Measurements from ENCODE around the gene EEF1AKMT3. TPM values are rescaled to one million over a fixed set of nuclear protein-coding genes. Genes with fewer than 3 reads are reported as not detected.

EEF1AKMT3 gene
- total and polyA plus RNA-seq, 2 of the 4 experiments (the other 2 are of a cell fraction) = 3.2 to 8.1 TPM

- peaks cover 6% of the 10 kb centered on the region; the same call in 1 of the 2 replicates for H3K36me3 ChIP-seq (ENCODE audit: control insufficient read depth, insufficient read depth, low read length)
- no peak overlapping the region for H3K4ac ChIP-seq (ENCODE audit: low read depth, low read length)
- H2BK20ac ChIP-seq (ENCODE audit: low read depth, low read length) = no peak overlapping the region
- H3K27me3 ChIP-seq (ENCODE audit: control insufficient read depth, insufficient read depth, low read length) = peaks cover 54% of the 10 kb centered on the region
- no peak overlapping the region for H4K5ac ChIP-seq (ENCODE audit: low read depth, low read length)
- H2BK120ac ChIP-seq (ENCODE audit: low read depth, low read length) = no peak overlapping the region
- H2AK9ac ChIP-seq (replicated peaks; ENCODE audit: low read depth, low read length, poor library complexity) = no peak overlapping the region
- no peak overlapping the region for H4K8ac ChIP-seq (ENCODE audit: low read depth in 2 of 2, low read length in 2 of 2)
- CTCF ChIA-PET = no interaction called here
- WGBS, 2 experiments (ENCODE audit: extremely low coverage in 2 of 2, insufficient read length in 1 of 2) = 76% methylated on average over 4 of the region's 19 CpGs; no CpG with 5 or more reads in 1 of the 2 experiments
- H3K9me1 ChIP-seq (ENCODE audit: insufficient read depth, low read length) = 0 out of 2 replicates have a peak, but pooled peaks cover 6% of the 10 kb centered on the region
- H4K20me1 ChIP-seq (ENCODE audit: insufficient read depth, low read length) = peaks cover 16% of the 10 kb centered on the region; the same call in 1 of the 2 replicates
- no peak overlapping the region for H3K56ac ChIP-seq (ENCODE audit: extremely low read depth, insufficient read depth, low read length)
- intact Hi-C loops (cut with micrococcal nuclease) (no loop called here), in situ Hi-C loops (cut with MboI; ENCODE audit: low sequenced_read_pairs) (loop anchor here (10.0 kb wide), 1 partner anchor 147 kb away; no protein-coding TSS in a partner anchor), dilution Hi-C loops (cut with HindIII; ENCODE audit: low sequenced_read_pairs, unreplicated experiment) (no loop called here)
- H2AK5ac ChIP-seq (ENCODE audit: low read depth, low read length) = no peak overlapping the region
- no peak overlapping the region for H2BK5ac ChIP-seq (ENCODE audit: low read depth, low read length, poor library complexity, severe bottlenecking)
- POLR2A ChIA-PET (ENCODE audit: unreplicated experiment) = no interaction called here
- H3K23ac ChIP-seq (ENCODE audit: low read depth, low read length) = no peak overlapping the region
- no peak overlapping the region for H3K18ac ChIP-seq (ENCODE audit: low read depth, low read length)
- TF ChIP-seq USF2 (IDR thresholded peaks at IDR 0.05; ENCODE audit: low read depth, low read length) (no peak), CEBPB (IDR thresholded peaks at IDR 0.05; ENCODE audit: low read depth, low read length) (no peak), CTCF (conservative IDR thresholded peaks at IDR 0.05; ENCODE audit: low read depth, low read length) (no peak), POLR2A (IDR thresholded peaks at IDR 0.05; ENCODE audit: low read depth, low read length) (no peak)
- H3K27ac ChIP-seq (ENCODE audit: insufficient read depth, low read length) = no peak overlapping the region
- no peaks in the 10 kb centered on the region for H3K9me3 ChIP-seq (ENCODE audit: control insufficient read depth, insufficient read depth, low read length)
- 0 out of 2 replicates have a peak, but pooled peaks cover 4% of the 10 kb centered on the region for H3K4me1 ChIP-seq (ENCODE audit: control insufficient read depth, insufficient read depth, low read length)
- H2BK15ac ChIP-seq (ENCODE audit: low read depth, low read length) = no peak overlapping the region
- H3K14ac ChIP-seq (replicated peaks; ENCODE audit: low read depth, low read length) = no peak overlapping the region
- H3K4me2 ChIP-seq (ENCODE audit: low read depth, low read length) = no peak overlapping the region
- no peak overlapping the region for H3K9ac ChIP-seq (ENCODE audit: low read depth, low read length)
- H2AFZ ChIP-seq (replicated peaks; ENCODE audit: low read length, poor library complexity) = no peak overlapping the region
- H3K79me1 ChIP-seq (ENCODE audit: low read depth in 1 of 2, low read length in 2 of 2) = peaks cover 0 to 11% of the 10 kb centered on the region in 2 experiments; a peak in 1 of 4 replicates
- ATAC-seq (ENCODE audit: low read depth) (no peak), DNase-seq (no peak)
- H3K4me3 ChIP-seq (ENCODE audit: insufficient read depth, low read depth, low read length) = no peak overlapping the region
- no peak overlapping the region for H4K91ac ChIP-seq (ENCODE audit: insufficient read depth, low read depth, low read length)
- no TSS peak for BruUV-seq (replicated peaks)
These were observed 40.9 kb upstream of the EEF1AKMT3 start for GRCh38 chr12:57731411-57732080.
